Measurements from ENCODE around the gene BCL2L2. TPM values are rescaled to one million over a fixed set of nuclear protein-coding genes. Genes with fewer than 3 reads are reported as not detected.
A peak's percentile ranks its signal among the peaks of the same experiment; 100 is the strongest.

BCL2L2 gene
- total RNA-seq, 1 donor from 2014 or later: 32.6 TPM

DNA sequence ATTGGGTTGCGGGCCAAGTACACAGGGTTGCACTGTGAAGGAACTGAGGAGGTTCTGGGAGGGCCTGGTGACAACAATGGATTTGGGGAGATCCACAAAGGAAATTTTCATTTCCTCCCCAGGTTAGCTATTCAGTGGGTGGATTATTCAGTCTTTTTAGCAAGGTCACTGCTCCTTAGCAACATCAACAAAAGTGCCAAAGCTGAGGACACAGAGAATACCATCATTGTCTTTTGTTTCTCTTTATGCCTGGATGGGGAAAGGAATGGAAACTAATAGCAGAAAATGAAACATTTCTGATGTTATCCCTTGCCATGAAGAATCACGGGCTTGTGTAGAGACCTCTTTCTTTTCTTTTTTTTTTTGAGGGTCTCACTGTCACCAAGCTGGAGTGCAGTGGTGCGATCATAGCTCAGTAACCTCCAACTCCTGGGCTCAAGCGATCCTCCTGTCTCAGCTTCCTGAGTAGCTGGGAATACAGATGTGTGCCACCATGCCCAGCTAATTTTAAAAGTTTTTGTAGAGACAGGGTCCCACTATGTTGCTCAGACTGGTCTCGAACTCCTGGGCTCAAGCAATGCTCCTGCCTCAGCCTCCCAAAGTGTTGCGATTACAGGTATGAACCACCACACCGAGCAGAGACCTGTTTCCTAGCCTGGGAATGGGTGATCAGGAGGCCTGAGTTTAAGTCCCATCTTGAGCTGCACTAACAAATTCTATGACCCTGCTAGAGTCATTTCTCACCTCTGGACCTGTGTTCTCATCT lies 10.4 kb upstream of the BCL2L2 start:
- peaks cover 16% of the 10 kb centered on the region for H3K9me3 Mint-ChIP-seq (ENCODE audit: unreplicated experiment)
- TF ChIP-seq, protein P1, sequence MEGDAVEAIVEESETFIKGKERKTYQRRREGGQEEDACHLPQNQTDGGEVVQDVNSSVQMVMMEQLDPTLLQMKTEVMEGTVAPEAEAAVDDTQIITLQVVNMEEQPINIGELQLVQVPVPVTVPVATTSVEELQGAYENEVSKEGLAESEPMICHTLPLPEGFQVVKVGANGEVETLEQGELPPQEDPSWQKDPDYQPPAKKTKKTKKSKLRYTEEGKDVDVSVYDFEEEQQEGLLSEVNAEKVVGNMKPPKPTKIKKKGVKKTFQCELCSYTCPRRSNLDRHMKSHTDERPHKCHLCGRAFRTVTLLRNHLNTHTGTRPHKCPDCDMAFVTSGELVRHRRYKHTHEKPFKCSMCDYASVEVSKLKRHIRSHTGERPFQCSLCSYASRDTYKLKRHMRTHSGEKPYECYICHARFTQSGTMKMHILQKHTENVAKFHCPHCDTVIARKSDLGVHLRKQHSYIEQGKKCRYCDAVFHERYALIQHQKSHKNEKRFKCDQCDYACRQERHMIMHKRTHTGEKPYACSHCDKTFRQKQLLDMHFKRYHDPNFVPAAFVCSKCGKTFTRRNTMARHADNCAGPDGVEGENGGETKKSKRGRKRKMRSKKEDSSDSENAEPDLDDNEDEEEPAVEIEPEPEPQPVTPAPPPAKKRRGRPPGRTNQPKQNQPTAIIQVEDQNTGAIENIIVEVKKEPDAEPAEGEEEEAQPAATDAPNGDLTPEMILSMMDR (IDR thresholded peaks at IDR 0.05; ENCODE audit: partially characterized antibody, unreplicated experiment): no peak
- no peak for DNase-seq
- H3K36me3 Mint-ChIP-seq (ENCODE audit: unreplicated experiment): peaks cover 9% of the 10 kb centered on the region
- H3K4me1 Mint-ChIP-seq (ENCODE audit: low read depth, unreplicated experiment): peaks cover 8% of the 10 kb centered on the region
- H3K27ac Mint-ChIP-seq (ENCODE audit: unreplicated experiment): no peak overlapping the region
- H3K27me3 Mint-ChIP-seq (ENCODE audit: unreplicated experiment): peaks cover 19% of the 10 kb centered on the region
- no peak overlapping the region for H3K4me3 Mint-ChIP-seq (ENCODE audit: unreplicated experiment)

DNA sequence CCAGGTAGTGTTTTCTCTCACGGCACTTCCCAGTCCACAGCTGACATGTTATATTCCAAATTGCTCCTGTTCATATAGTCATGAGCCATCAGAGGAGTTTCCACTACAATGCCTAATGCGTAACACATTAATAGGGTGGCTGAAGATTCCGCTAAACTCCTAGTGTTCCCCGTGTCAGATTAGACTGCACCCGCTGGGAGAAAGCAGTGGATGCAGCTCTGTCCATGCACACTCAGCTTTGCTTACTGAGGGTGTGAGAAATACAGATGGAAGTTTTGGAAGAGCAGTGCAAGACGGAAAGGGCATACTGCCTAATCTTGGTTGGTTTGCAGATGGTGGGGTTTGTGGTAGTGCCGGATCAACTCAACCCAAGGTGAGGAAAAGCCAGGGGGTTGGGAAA lies 9.5 kb upstream of the BCL2L2 start:
- Mint-ChIP-seq H3K36me3 (ENCODE audit: unreplicated experiment) (peaks cover 9% of the 10 kb centered on the region), H3K27me3 (ENCODE audit: unreplicated experiment) (peaks cover 19% of the 10 kb centered on the region)

DNA sequence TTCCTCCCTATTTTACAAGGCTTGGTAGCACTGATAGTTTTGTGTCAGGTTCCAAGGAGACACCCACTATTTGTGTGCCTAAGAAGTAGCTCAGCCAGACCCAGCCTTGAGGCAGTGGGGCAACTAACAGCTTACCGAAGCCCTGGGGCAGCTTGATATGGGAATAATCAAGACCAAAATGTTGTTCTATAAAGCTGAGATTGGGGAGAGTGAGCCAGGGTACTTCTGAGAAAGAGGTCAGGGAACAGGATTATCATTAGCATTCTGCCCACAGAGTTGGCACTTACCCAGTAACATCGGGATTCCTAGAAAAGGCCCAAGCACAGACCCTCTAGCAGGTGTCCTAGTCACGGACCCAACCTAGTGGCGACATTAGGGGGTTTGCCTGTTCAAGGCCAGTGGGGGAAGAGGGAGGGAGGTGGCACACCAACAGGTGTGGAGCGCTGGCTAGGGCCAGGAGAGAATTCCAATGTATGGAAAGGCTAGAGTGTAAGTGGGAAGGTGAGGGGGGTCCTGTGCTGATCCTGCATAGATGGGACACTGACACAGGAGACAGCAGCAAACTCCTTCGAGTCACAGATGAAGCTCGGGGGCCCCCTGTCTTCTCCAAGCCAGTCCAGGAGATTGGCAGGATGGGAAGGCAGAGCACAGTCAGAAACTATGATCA lies 8.9 kb upstream of the BCL2L2 start:
- TF ChIP-seq, protein P1 (IDR thresholded peaks at IDR 0.05; ENCODE audit: partially characterized antibody, unreplicated experiment): no peak
- H3K27me3 Mint-ChIP-seq (ENCODE audit: unreplicated experiment): peaks cover 22% of the 10 kb centered on the region
- DNase-seq: no peak
- peaks cover 20% of the 10 kb centered on the region for H3K9me3 Mint-ChIP-seq (ENCODE audit: unreplicated experiment)
- peaks cover 8% of the 10 kb centered on the region for H3K4me1 Mint-ChIP-seq (ENCODE audit: low read depth, unreplicated experiment)
- no peak overlapping the region for H3K27ac Mint-ChIP-seq (ENCODE audit: unreplicated experiment)
- H3K36me3 Mint-ChIP-seq (ENCODE audit: unreplicated experiment): peaks cover 9% of the 10 kb centered on the region
- peak overlapping the region; percentile 20 for H3K4me3 Mint-ChIP-seq (ENCODE audit: unreplicated experiment)

More for the DNA sequence above, 9.5 kb upstream of the BCL2L2 start:
- no peak for DNase-seq
- TF ChIP-seq, protein P1 (IDR thresholded peaks at IDR 0.05; ENCODE audit: partially characterized antibody, unreplicated experiment): no peak
- Mint-ChIP-seq H3K4me1 (ENCODE audit: low read depth, unreplicated experiment) (peaks cover 8% of the 10 kb centered on the region), H3K27ac (ENCODE audit: unreplicated experiment) (no peak overlapping the region), H3K4me3 (ENCODE audit: unreplicated experiment) (peak overlapping the region; percentile 44), H3K9me3 (ENCODE audit: unreplicated experiment) (peaks cover 18% of the 10 kb centered on the region)

DNA sequence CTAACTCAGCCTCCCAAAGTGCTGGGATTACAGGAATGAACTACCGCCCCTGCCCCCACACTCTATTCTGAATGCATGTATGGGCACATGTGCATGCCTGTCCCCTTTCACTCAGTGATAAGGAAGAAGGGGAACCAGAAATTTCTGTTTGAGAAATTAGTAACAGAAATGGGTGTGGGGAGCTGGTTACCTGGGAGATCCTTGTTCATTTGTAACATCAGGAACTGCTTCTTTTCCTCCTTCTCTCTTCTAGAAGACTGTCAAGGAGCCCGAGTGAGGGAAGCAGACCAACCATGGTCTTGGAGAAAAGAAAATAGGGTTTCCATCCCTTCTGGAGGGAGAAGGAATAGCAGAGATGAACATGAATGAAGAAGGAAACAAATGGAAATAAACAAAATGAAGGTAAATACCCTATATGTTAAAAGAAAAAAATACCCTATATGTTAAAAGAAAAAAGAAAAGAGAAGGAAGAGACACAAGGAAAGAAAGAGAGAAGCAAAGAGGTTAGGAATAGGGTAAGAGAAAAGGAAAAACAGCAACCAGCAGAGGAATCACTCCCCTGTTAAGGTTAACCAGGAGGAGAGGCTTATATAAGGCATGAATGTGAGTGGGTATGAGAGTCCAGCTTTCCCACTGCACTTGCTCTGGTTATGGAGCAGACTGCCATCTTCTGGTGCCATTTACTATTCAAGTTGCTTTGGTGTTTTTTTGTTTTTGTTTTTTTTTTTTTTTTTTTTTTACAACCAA lies 7.2 kb upstream of the BCL2L2 start:
- peaks cover 19% of the 10 kb centered on the region for H3K9me3 Mint-ChIP-seq (ENCODE audit: unreplicated experiment)
- H3K36me3 Mint-ChIP-seq (ENCODE audit: unreplicated experiment): peaks cover 9% of the 10 kb centered on the region
- TF ChIP-seq, protein P1 (IDR thresholded peaks at IDR 0.05; ENCODE audit: partially characterized antibody, unreplicated experiment): peak; percentile 4
- H3K4me3 Mint-ChIP-seq (ENCODE audit: unreplicated experiment): peak overlapping the region; percentile 67
- DNase-seq: no peak
- peaks cover 5% of the 10 kb centered on the region for H3K4me1 Mint-ChIP-seq (ENCODE audit: low read depth, unreplicated experiment)
- H3K27me3 Mint-ChIP-seq (ENCODE audit: unreplicated experiment): peaks cover 17% of the 10 kb centered on the region
- no peak overlapping the region for H3K27ac Mint-ChIP-seq (ENCODE audit: unreplicated experiment)
